HEK293 (cell line): ENCODE results near the gene SLC18A2.
"Not testable (repeated sequence)": the region's sequence is repeated elsewhere in the genome, so short reads cannot be mapped to it uniquely, and the experiment has no call there.

Experiments
- CTCF ChIA-PET: fragments of 350-600 bp; formaldehyde crosslinking; extraction: SDS; loops from one replicate; lab custom pipeline; 2021; ENCODE audit warnings: antibody characterized with exemption; lab: Yijun Ruan, JAX
- POLR2A ChIA-PET: fragments of 300-600 bp; formaldehyde crosslinking; extraction: SDS; loops from one replicate; lab custom pipeline; 2020; ENCODE audit warnings: antibody characterized with exemption, inconsistent platforms; lab: Yijun Ruan, JAX
- H3K27ac ChIP-seq: fragments of 200-500 bp; sonication (Bioruptor generic); 2 replicates; pipeline ENCODE4 v1.5.1; 2014; ENCODE audit warnings: low read depth, low read length, control low read depth, inconsistent platforms; ENCODE audit errors: extremely low read depth
- H3K36me3 ChIP-seq, 2 experiments: fragments of 200-500 bp in 1 of 2; sonication (Bioruptor generic) in 1 of 2; 1 replicate in 1 of 2; 2 replicates in 1 of 2; pipeline ENCODE4 v1.5.1; 2014 to 2017; ENCODE audit warnings: inconsistent platforms in 2 of 2, low read length in 2 of 2; ENCODE audit not compliant: control insufficient read depth in 2 of 2, insufficient read depth in 1 of 2
- H3K4me1 ChIP-seq: fragments of 200-500 bp; sonication (Bioruptor generic); 2 replicates; pipeline ENCODE4 v1.5.1; 2014; ENCODE audit warnings: mild to moderate bottlenecking, low read length, inconsistent platforms; ENCODE audit not compliant: control insufficient read depth, insufficient read depth
- H3K4me3 ChIP-seq: 2 replicates; pipeline ENCODE4 v1.5.1; 2011; ENCODE audit warnings: low read depth, mild to moderate bottlenecking, control low read depth, low read length, moderate library complexity
- H3K9me3 ChIP-seq: fragments of 200-500 bp; sonication (Bioruptor generic); 2 replicates; pipeline ENCODE4 v1.5.1; 2014; ENCODE audit warnings: low read depth, low read length, inconsistent platforms; ENCODE audit not compliant: control insufficient read depth, insufficient read depth
- EGR2 ChIP-seq: fragments of 450-650 bp; formaldehyde crosslinking; IDR thresholded peaks from 2 replicates; pipeline ENCODE4 v1.5.1; 2016; ENCODE audit warnings: low read depth, missing biosample characterization, missing genetic modification characterization
- GLIS1 ChIP-seq: fragments of 450-650 bp; formaldehyde crosslinking; IDR thresholded peaks from 2 replicates; pipeline ENCODE4 v1.5.1; 2016; ENCODE audit warnings: missing biosample characterization, missing genetic modification characterization
- MYNN ChIP-seq: fragments of 450-650 bp; formaldehyde crosslinking; IDR thresholded peaks from 2 replicates; pipeline ENCODE4 v1.5.1; 2016; ENCODE audit warnings: missing biosample characterization, missing genetic modification characterization, borderline replicate concordance
- TRIM28 ChIP-seq: IDR thresholded peaks from 2 replicates; pipeline ENCODE4 v1.6.1; 2011; ENCODE audit warnings: low read length, control low read depth, borderline replicate concordance
- WT1 ChIP-seq: fragments of 450-650 bp; formaldehyde crosslinking; IDR thresholded peaks from 2 replicates; pipeline ENCODE4 v1.5.1; 2016; ENCODE audit warnings: missing biosample characterization, missing genetic modification characterization
- YY2 ChIP-seq: fragments of 450-650 bp; formaldehyde crosslinking; IDR thresholded peaks from 2 replicates; pipeline ENCODE4 v1.5.1; 2016; ENCODE audit warnings: missing biosample characterization, missing genetic modification characterization
- ZFHX2 ChIP-seq: fragments of 450-650 bp; formaldehyde crosslinking; conservative IDR thresholded peaks from 2 replicates; pipeline ENCODE4 v1.5.1; 2016; ENCODE audit warnings: missing biosample characterization, missing genetic modification characterization
- ZNF132 ChIP-seq: fragments of 450-650 bp; formaldehyde crosslinking; IDR thresholded peaks from 2 replicates; pipeline ENCODE4 v1.5.1; 2017; ENCODE audit warnings: missing biosample characterization, missing genetic modification characterization, borderline replicate concordance
- ZNF138 ChIP-seq: fragments of 450-650 bp; formaldehyde crosslinking; IDR thresholded peaks from 2 replicates; pipeline ENCODE4 v1.5.1; 2016; ENCODE audit warnings: missing biosample characterization, missing genetic modification characterization, borderline replicate concordance
- ZNF18 ChIP-seq: fragments of 450-650 bp; formaldehyde crosslinking; IDR thresholded peaks from 2 replicates; pipeline ENCODE4 v1.5.1; 2016; ENCODE audit warnings: missing biosample characterization, missing genetic modification characterization
- ZNF184 ChIP-seq: fragments of 450-650 bp; IDR thresholded peaks from 2 replicates; pipeline ENCODE4 v1.5.1; 2018; ENCODE audit warnings: missing biosample characterization, mild to moderate bottlenecking, missing genetic modification characterization
- ZNF391 ChIP-seq: fragments of 450-650 bp; formaldehyde crosslinking; IDR thresholded peaks from 2 replicates; pipeline ENCODE4 v1.5.1; 2016; ENCODE audit warnings: low read depth, missing biosample characterization, missing genetic modification characterization, borderline replicate concordance
- ZNF560 ChIP-seq: fragments of 450-650 bp; formaldehyde crosslinking; IDR thresholded peaks from 2 replicates; pipeline ENCODE4 v1.5.1; 2017; ENCODE audit warnings: missing biosample characterization, missing genetic modification characterization, borderline replicate concordance
- ZNF580 ChIP-seq: fragments of 450-650 bp; formaldehyde crosslinking; IDR thresholded peaks from 2 replicates; pipeline ENCODE4 v1.5.1; 2016; ENCODE audit warnings: missing biosample characterization, missing genetic modification characterization
- ZNF843 ChIP-seq: fragments of 450-650 bp; formaldehyde crosslinking; IDR thresholded peaks from 2 replicates; pipeline ENCODE4 v1.5.1; 2016; ENCODE audit warnings: missing biosample characterization, missing genetic modification characterization
- TF ChIP-seq, protein P1 (sequence below): fragments of 450-650 bp; formaldehyde crosslinking; IDR thresholded peaks from 2 replicates; pipeline ENCODE4 v1.5.1; 2016; ENCODE audit warnings: missing biosample characterization, missing genetic modification characterization, borderline replicate concordance

SLC18A2 gene

DNA sequence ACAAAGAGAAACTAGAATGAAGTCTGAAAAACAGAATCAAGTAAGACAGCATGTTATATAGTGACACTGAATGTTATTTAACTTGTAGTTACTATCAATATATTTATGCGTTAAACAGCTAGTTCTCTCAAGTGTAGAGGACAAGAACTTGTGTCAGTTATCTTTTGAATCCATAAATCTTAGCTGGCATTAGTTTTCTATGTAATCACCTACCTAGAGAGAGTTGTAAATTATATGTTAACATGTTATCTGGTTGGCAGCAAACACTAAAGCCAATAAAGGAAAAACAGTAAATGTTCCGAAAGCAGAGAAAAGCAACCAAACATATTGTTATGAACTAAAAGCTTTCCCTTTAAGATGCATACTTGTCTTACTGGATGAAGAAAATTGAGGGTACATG, 36.8 kb downstream of the SLC18A2 start:
- Histone ChIP-seq H3K36me3 (peaks cover 0 to 3% of the 10 kb centered on the region in 2 experiments; a peak in 1 of 3 replicates), H3K27ac (no peak overlapping the region), H3K4me3 (no peak overlapping the region), H3K9me3 (no peaks in the 10 kb centered on the region), H3K4me1 (no peaks in the 10 kb centered on the region)
- ChIA-PET POLR2A (no interaction called here), CTCF (interaction anchor here (0.8 to 1.0 kb wide), 2 partner anchors 42 to 165 kb away, joined by 3 read pairs; no protein-coding TSS in a partner anchor)
- TF ChIP-seq GLIS1 (tag by site-specific recombination) (no peak), TRIM28 (0 out of 2 replicates have a peak, but pooled peaks have one; percentile 43)

DNA sequence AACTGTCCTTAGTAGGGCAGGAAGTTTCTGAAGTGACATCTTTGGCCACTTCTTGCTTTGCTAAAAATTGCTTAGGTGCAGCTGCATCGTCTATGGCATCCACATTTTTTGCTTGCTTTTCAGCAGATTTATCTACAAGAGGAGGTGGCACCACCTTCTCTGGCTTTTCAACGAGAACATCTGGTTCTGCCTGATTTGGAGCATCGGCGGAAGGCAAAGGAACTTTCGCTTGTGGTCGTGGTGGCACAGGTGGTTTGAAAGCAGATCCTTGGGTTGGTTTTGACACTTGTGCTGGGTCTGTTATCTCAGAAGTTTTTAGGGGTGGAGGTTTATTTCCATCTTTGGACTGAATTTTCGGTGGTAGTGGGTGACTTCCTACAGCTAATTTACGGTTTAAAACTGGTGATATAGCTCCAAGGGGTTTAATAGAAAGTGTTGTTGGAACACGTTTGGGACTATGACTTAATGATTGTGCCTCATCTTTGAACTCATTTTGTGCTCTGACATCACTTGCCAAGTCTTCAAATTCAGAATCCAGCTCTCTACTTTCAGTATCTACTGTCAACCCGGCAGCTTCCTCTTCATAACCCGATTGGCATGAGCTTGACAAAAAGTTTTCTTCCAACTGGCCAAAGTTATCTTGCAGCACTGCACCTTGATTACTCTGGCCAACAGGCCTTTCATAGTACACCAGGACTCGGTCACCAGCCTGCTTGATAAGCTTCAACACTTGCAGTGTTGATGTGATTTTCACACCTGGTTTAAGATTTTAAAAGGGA, 44.0 kb downstream of the SLC18A2 start:
- Histone ChIP-seq H3K36me3 (peaks cover 11 to 47% of the 10 kb centered on the region in 2 experiments; a peak in 2 of 3 replicates), H3K9me3 (no peaks in the 10 kb centered on the region), H3K4me3 (no peak overlapping the region), H3K4me1 (no peaks in the 10 kb centered on the region), H3K27ac (no peak overlapping the region)
- no peak for TF ChIP-seq ZNF560 (tag by site-specific recombination)
- TF ChIP-seq YY2 (tag by site-specific recombination), result no peak
- CTCF ChIA-PET, result interaction anchor here (0.6 kb wide), 1 partner anchor 34 kb away, joined by 5 read pairs; no protein-coding TSS in a partner anchor
- POLR2A ChIA-PET, result no interaction called here

DNA sequence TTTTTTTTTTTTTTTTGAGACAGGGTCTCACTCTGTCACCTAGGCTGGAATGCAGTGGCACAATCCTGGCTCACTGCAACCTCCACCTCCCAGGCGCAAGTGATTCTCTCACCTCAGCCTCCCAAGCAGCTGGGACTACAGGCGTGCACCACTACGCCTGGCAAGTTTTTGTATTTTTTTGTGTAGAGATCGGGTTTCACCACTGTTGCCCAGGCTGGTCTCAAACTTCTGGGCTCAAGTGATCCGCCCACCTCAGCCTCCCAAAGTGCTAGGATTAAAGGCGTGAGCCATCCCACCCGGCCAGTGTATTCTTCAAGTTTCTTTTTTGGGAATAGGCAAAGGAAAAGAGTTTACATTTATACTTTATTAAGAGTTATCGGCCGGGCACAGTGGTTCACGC, 50.0 kb downstream of the SLC18A2 start:
- H3K4me3 ChIP-seq, H3K9me3 ChIP-seq, H3K27ac ChIP-seq, POLR2A ChIA-PET, CTCF ChIA-PET, H3K4me1 ChIP-seq: not testable (repeated sequence)
- peaks cover 4 to 19% of the 10 kb centered on the region in 2 experiments; a peak in 2 of 3 replicates for H3K36me3 ChIP-seq
- 0 out of 2 replicates have a peak, but pooled peaks have one; percentile 19 for TF ChIP-seq ZFHX2
- TF ChIP-seq EGR2 (tag by site-specific recombination), result peak; percentile 7; the same call in 1 of the 2 replicates

- ChIA-PET POLR2A (no interaction called here), CTCF (interaction anchor here (0.6 to 0.7 kb wide), 3 partner anchors 27 to 125 kb away, joined by 3 to 4 read pairs (median 3); no protein-coding TSS in a partner anchor)
- Histone ChIP-seq H3K4me1 (peaks cover 3% of the 10 kb centered on the region; the same call in 1 of the 2 replicates), H3K36me3 (peaks cover 0 to 9% of the 10 kb centered on the region in 2 experiments; a peak in 1 of 3 replicates), H3K4me3 (no peak overlapping the region), H3K9me3 (no peaks in the 10 kb centered on the region), H3K27ac (no peak overlapping the region)
- no peak for TF ChIP-seq ZNF843 (tag by site-specific recombination)
- TF ChIP-seq ZNF138 (tag by site-specific recombination), result no peak
- no peak for TF ChIP-seq ZNF18 (tag by site-specific recombination)
- no peak for TF ChIP-seq ZNF580
- TF ChIP-seq, protein P1, sequence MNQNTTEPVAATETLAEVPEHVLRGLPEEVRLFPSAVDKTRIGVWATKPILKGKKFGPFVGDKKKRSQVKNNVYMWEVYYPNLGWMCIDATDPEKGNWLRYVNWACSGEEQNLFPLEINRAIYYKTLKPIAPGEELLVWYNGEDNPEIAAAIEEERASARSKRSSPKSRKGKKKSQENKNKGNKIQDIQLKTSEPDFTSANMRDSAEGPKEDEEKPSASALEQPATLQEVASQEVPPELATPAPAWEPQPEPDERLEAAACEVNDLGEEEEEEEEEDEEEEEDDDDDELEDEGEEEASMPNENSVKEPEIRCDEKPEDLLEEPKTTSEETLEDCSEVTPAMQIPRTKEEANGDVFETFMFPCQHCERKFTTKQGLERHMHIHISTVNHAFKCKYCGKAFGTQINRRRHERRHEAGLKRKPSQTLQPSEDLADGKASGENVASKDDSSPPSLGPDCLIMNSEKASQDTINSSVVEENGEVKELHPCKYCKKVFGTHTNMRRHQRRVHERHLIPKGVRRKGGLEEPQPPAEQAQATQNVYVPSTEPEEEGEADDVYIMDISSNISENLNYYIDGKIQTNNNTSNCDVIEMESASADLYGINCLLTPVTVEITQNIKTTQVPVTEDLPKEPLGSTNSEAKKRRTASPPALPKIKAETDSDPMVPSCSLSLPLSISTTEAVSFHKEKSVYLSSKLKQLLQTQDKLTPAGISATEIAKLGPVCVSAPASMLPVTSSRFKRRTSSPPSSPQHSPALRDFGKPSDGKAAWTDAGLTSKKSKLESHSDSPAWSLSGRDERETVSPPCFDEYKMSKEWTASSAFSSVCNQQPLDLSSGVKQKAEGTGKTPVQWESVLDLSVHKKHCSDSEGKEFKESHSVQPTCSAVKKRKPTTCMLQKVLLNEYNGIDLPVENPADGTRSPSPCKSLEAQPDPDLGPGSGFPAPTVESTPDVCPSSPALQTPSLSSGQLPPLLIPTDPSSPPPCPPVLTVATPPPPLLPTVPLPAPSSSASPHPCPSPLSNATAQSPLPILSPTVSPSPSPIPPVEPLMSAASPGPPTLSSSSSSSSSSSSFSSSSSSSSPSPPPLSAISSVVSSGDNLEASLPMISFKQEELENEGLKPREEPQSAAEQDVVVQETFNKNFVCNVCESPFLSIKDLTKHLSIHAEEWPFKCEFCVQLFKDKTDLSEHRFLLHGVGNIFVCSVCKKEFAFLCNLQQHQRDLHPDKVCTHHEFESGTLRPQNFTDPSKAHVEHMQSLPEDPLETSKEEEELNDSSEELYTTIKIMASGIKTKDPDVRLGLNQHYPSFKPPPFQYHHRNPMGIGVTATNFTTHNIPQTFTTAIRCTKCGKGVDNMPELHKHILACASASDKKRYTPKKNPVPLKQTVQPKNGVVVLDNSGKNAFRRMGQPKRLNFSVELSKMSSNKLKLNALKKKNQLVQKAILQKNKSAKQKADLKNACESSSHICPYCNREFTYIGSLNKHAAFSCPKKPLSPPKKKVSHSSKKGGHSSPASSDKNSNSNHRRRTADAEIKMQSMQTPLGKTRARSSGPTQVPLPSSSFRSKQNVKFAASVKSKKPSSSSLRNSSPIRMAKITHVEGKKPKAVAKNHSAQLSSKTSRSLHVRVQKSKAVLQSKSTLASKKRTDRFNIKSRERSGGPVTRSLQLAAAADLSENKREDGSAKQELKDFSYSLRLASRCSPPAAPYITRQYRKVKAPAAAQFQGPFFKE, result no peak
- TF ChIP-seq ZNF132, result no peak
- no peak for TF ChIP-seq ZNF184
- TF ChIP-seq MYNN (tag by site-specific recombination), result no peak
- no peak for TF ChIP-seq WT1
- no peak for TF ChIP-seq ZNF391 (tag by site-specific recombination)
Measured at GRCh38 chr10:117294039-117294645, 53.2 kb downstream of the SLC18A2 start.
